Fibroblast of pulmonary artery (primary cell): ENCODE measurements around the gene RIPOR2.

ENCODE experiments used
- DNase-seq: peaks from one replicate; pipeline ENCODE4 v3.0.0-alpha.2; 2010; ENCODE audit warnings: low read depth
- H3K4me3 ChIP-seq: replicated peaks from 2 replicates; pipeline ENCODE4 v1.5.1; 2011; ENCODE audit warnings: low read depth, mild to moderate bottlenecking, control low read depth, low read length, moderate library complexity
- CTCF ChIP-seq: IDR thresholded peaks from 2 replicates; pipeline ENCODE4 v1.5.1; 2011; ENCODE audit warnings: mild to moderate bottlenecking, control low read depth, low read length, inconsistent platforms; ENCODE audit errors: missing control alignments

The RIPOR2 gene

DNA sequence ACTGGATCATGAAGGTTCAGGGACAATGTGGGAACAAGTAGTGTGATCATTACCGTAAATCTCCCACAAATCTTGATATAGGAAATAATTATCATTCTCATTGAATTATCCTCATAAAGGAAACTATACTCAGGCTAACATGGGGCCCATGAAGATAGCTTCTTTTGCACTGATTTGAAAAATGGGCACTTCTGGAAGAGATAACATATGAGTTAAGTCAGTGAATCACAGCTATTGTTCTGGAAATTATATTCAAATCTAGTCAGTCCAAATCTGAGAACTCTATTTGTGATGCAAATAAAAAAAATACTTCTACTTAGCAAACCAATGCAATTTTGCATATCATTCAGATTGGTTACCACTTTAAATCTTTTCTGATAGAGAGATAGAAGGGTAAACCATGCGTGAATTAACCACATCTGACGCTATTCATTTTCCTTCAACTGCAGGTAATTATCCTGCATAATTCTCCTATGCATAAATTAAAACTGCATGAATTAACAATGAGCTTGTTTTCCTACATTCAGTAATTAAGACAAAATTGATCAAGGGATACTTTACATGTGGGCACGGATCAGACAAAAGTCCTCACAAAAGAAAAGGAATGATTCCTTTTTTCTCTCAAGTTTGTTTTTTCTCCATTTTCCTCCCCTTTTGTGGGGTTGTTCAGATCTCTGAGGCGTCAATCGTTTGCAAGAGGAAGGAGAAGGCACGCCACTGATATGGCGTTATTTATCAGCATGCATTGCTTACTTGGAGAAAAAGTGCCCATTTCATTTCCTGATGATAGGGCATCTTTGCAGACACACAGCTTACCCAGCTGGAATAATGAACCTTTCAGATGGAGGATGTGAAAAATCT, 36.4 kb downstream of the RIPOR2 start:
- no peak overlapping the region for H3K4me3 ChIP-seq
- no peak for DNase-seq
- no peak for TF ChIP-seq CTCF

DNA sequence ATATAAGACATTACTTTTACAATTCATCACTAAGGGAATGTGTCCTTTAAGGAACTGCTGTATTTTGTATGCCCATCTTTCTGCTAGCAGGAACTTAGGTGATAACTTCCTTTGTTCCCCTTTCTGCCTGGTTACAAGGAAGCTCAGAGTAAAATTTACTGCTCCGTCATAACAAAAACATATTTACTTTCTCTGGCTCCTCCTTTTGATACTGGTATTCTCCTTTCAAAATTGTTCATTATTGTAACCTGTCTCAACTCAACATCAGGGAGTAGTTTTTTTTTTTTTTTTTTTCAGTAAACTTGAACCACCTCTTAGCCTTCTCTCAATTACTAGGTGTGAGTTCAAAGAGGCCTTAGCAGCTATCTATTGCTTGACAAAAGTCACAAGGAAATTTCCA, 37.1 kb downstream of the RIPOR2 start:
- no peak for DNase-seq
- H3K4me3 ChIP-seq, result no peak overlapping the region
- no peak for TF ChIP-seq CTCF

DNA sequence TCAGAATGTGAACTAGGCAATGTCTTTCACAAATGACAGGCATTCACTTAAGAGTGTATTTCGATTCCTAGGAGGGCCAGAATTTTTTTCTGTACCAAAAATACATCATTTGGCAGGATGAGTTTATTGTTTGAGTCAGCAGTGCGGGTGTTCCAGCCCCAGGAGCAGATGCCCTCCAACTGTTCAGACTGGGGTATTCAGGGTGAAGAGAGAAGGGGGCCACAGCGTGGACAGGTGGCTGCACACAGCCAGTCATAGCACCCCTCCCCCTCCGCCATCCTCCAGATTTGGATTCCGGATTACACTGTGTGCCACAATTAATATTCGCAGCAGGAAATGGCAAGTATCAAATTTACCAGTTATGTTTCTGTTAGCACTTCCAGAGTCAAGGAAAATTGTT, 38.6 kb downstream of the RIPOR2 start:
- no peak for TF ChIP-seq CTCF
- no peak overlapping the region for H3K4me3 ChIP-seq
- DNase-seq, result no peak

DNA sequence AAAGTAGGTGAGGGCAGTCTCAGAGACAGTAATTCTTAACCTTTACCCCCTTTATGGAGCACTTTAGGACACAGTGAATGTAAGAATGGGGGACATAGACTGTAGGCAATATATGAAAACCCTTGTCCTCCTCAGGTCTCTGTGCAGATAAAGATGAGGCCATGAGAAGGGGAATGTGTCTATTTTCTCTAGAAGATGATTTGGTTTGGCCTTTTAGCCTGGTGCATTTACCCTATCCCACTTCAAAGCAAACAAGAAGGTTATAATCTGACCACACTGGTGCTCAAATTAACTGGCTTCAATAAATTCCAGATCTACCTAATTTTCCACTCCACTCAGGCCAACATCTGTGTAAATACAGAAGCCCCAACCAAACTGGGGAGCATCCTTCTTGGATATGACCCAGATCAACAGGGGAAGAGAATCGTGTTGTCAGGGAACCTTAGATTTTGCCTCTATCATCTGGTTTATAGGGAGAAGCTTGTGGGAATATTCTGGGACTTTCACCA, 42.4 kb downstream of the RIPOR2 start:
- no peak for TF ChIP-seq CTCF
- no peak overlapping the region for H3K4me3 ChIP-seq
- DNase-seq, result no peak

DNA sequence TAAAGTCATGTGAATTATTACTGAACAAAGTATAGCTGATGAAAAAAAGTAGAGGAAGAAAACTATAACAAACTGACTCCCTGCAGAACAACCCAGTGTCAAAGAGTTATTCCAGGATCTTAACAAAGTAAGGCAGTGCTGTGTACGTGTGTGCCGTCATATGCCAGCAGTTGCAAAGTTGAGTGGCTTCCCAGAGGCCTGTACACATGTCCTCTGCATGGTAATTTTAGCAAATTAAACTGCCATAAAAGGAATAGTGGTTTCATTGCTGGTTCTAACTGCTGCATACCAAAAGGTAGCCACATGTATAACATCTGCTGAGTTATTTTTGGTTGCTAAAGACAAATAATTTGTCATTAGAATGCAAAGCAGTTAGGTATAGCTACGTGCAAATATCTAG, 44.8 kb downstream of the RIPOR2 start:
- no peak overlapping the region for H3K4me3 ChIP-seq
- TF ChIP-seq CTCF, result no peak
- DNase-seq, result no peak

DNA sequence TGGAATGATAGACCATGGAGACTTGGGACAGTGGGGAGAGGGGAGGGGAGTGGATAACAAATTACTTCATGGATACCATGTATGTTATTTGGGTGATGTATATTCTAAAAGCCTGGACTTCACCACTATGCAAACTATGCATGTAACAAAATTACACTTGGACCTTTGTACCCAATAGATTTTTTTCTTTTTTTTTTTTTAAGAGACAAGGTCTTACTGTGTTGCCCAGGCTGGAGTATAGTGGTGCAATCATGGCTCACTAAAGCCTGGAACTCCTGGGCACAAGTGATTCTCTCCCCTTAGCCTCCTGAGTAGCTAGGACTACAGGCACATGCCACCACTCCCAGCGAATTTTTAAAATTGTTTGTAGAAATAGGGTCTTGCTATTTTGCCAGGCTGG, 45.3 kb downstream of the RIPOR2 start:
- no peak overlapping the region for H3K4me3 ChIP-seq
- TF ChIP-seq CTCF, result no peak

GRCh38 chr6:24888715-24889370, 46.9 kb downstream of the RIPOR2 start:
- DNase-seq, result no peak
- no peak overlapping the region for H3K4me3 ChIP-seq
- TF ChIP-seq CTCF, result no peak

More for the DNA sequence above, 45.3 kb downstream of the RIPOR2 start:
- DNase-seq, result no peak
